T-helper 2 cell treated with Interferon-gamma antibody and Interleukin-4, amounts not matched to agents 5 μg/mL and 100 μg/mL, for 36 hours (primary cell): Measurements from ENCODE around the gene CTNND2.

Experiments used
- DNase-seq: peaks from one replicate; pipeline ENCODE4 v3.0.0; 2021; ENCODE audit warnings: low spot score
- H3K27ac Mint-ChIP-seq: one replicate; pipeline ENCODE4 v1.8.0; 2021; ENCODE audit warnings: mild to moderate bottlenecking, mixed read lengths
- H3K27me3 Mint-ChIP-seq: one replicate; pipeline ENCODE4 v1.8.0; 2021; ENCODE audit warnings: low read depth, mixed read lengths
- H3K36me3 Mint-ChIP-seq: one replicate; pipeline ENCODE4 v1.8.0; 2021; ENCODE audit warnings: low read depth, mixed read lengths
- H3K4me1 Mint-ChIP-seq: one replicate; pipeline ENCODE4 v1.8.0; 2021; ENCODE audit warnings: low read depth, mixed read lengths
- H3K4me3 Mint-ChIP-seq: one replicate; pipeline ENCODE4 v1.8.0; 2022; ENCODE audit warnings: mild to moderate bottlenecking, moderate library complexity, mixed read lengths
- H3K9me3 Mint-ChIP-seq: one replicate; pipeline ENCODE4 v1.8.0; 2021; ENCODE audit warnings: mixed read lengths

Gene CTNND2

DNA sequence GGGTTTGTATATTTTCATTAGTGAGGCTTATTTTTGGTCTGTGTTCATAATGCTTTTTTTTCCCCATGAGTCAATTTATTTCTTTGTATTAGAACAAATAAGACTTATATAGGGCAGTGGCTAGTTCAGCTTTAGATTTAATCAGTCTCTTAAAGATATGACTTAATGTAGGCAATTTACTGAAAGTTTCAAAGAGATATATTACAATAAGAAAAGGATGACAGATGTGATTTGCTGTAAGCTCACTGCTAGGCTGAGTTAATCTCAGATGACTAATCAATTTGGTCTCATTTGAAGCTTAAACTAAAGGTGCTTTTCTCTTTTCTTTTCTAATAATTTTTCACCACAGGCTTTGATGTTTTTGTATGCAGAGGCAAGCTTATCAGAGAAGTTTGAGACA is 851.4 kb downstream of the CTNND2 start:
- H3K9me3 Mint-ChIP-seq = no peaks in the 10 kb centered on the region
- H3K4me3 Mint-ChIP-seq = no peak overlapping the region
- no peaks in the 10 kb centered on the region for H3K4me1 Mint-ChIP-seq
- no peak overlapping the region for H3K27ac Mint-ChIP-seq
- no peaks in the 10 kb centered on the region for H3K36me3 Mint-ChIP-seq
- no peaks in the 10 kb centered on the region for H3K27me3 Mint-ChIP-seq
- DNase-seq = no peak

DNA sequence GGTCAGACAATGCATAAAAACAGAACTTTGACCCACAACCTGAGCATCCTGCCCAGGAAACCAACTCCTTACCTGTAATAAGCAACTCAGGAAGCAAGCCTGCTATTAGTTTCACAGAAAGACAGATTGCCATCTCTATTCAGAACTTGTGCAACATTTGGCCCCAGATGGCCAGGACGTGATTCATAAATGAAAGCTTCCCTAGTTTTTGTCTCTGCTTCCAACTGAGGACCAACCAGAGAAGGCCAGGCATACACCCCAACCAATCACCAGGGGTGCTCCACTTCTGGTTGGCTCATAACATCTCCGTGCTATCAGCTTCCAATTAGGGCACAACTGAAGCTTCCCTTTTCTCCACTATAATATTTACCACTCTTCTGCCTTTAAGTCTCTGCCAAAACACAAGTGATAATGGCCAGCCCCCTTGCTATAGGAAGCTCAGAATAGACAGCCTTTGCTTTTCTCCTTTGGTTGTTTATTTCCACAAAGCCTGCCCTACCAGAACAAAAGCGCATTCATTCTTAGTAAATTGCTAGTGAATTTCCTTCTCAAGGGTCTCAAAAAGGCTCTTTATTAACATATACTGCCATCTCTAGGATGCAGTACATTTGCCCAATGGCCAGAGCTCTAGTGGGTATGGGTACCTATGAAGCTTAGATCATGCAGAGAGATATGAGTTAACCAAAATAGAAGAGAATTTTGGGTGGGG is 853.5 kb downstream of the CTNND2 start:
- Mint-ChIP-seq H3K36me3 (no peaks in the 10 kb centered on the region), H3K4me3 (no peak overlapping the region), H3K9me3 (no peaks in the 10 kb centered on the region), H3K27me3 (no peaks in the 10 kb centered on the region), H3K27ac (no peak overlapping the region), H3K4me1 (no peaks in the 10 kb centered on the region)
- no peak for DNase-seq

DNA sequence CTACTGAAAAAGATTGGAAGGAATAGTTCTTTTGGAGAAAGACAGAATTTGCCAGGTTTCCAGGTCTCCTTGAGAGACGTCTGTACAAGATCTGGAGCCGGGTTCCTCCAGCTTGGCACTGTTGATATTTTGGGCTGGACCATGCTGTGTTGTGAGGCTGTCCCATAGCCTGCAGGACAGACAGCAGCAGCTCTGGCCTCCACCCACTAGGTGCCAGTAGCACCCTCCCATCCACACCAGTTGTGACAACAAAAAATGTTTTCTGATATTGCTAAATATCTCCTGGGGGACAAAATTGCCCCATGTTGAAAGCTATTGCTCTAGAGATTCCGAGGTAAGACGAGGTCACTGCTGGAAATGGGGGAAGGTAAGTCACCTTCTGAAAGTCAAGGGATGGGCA is 855.5 kb downstream of the CTNND2 start:
- H3K36me3 Mint-ChIP-seq = no peaks in the 10 kb centered on the region
- no peaks in the 10 kb centered on the region for H3K4me1 Mint-ChIP-seq

DNA sequence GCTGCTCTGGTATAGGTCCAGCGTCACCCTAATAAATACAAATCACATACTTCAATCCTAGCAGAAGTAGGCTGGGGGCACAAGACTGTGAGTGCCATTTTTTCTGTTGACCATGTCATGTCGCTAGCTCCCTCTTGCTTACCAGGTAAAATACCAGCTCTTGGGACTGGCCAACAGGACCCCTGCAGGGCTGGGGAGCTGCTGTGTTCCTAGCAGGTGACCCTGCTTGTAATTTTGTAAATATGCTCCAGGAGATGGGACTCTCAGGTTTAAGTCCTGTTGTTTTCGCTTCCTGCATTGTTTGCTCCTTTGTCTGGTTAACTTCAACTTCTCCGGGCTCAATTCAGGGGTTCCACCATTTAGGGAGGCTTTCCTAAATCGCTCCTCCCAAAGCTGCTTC is 856.6 kb downstream of the CTNND2 start:
- DNase-seq = no peak
- no peak overlapping the region for H3K27ac Mint-ChIP-seq
- no peak overlapping the region for H3K4me3 Mint-ChIP-seq
- no peaks in the 10 kb centered on the region for H3K36me3 Mint-ChIP-seq
- H3K9me3 Mint-ChIP-seq = no peaks in the 10 kb centered on the region
- no peaks in the 10 kb centered on the region for H3K4me1 Mint-ChIP-seq
- H3K27me3 Mint-ChIP-seq = no peaks in the 10 kb centered on the region

More for the DNA sequence above, 855.5 kb downstream of the CTNND2 start:
- no peak overlapping the region for H3K27ac Mint-ChIP-seq
- no peak overlapping the region for H3K4me3 Mint-ChIP-seq
- DNase-seq = no peak
- H3K9me3 Mint-ChIP-seq = no peaks in the 10 kb centered on the region
- no peaks in the 10 kb centered on the region for H3K27me3 Mint-ChIP-seq

DNA sequence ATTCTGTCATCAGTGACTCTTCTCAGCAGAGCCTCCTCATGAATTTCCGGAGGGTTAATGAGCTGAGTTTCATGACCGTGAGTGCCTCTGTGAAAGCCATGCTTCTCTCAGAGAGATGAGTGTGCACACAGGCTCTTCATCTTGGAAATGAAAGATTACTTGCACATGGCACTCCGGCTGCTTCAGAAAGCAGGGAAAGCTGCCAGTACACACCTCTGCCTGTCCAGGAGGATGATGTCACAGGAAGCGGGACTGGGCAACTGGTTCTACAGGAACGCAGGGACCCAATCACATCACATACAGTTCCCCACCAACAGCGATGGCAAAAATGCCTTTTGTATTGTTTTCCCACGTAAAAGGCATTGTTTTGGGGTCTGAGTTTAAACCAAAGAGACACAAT is 857.2 kb downstream of the CTNND2 start:
- Mint-ChIP-seq H3K4me1 (no peaks in the 10 kb centered on the region), H3K4me3 (no peak overlapping the region), H3K36me3 (no peaks in the 10 kb centered on the region), H3K27me3 (no peaks in the 10 kb centered on the region), H3K27ac (no peak overlapping the region), H3K9me3 (no peaks in the 10 kb centered on the region)
- no peak for DNase-seq

DNA sequence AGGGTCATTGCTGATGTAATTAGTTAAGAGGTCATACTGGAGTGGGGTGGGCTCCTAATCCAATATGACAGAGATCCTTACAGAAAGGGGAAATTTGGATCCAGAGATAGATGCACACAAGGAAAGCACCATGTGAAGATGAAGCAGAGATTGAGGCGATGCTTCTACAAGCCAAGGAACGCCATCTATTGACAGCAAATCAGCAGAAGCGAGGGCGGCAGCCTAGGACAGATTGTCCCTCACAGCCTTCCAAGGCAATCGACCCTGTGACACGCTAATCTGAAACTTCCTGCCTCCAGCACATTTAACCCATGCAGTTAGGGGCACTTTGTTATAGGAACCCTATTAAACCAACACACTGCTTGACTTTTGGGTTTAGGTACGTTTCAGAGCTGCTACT is 858.1 kb downstream of the CTNND2 start:
- Mint-ChIP-seq H3K4me1 (no peaks in the 10 kb centered on the region), H3K27me3 (no peaks in the 10 kb centered on the region), H3K36me3 (no peaks in the 10 kb centered on the region), H3K4me3 (no peak overlapping the region), H3K27ac (no peak overlapping the region), H3K9me3 (no peaks in the 10 kb centered on the region)
- DNase-seq = no peak

DNA sequence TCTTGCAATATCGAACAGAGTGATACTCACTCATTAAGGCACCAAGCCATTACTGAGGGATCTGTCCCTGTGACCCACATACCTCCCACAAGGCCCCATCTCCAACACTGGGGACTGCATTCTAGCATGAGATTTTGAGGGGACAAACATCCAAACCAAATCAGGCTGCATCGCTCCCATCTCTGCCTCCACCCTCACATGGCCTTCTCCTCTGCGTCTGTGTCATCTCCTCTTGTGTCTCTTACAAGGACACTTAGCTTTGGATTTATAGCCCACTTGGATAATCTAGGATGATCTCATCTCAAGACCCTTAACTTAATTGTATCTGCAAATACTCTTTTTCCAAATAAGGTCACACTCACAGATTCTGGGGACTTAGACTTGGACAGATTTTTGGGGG is 858.8 kb downstream of the CTNND2 start:
- no peaks in the 10 kb centered on the region for H3K27me3 Mint-ChIP-seq
- no peaks in the 10 kb centered on the region for H3K36me3 Mint-ChIP-seq
- H3K9me3 Mint-ChIP-seq = no peaks in the 10 kb centered on the region
- no peaks in the 10 kb centered on the region for H3K4me1 Mint-ChIP-seq
- H3K4me3 Mint-ChIP-seq = no peak overlapping the region
- no peak overlapping the region for H3K27ac Mint-ChIP-seq
- no peak for DNase-seq

DNA sequence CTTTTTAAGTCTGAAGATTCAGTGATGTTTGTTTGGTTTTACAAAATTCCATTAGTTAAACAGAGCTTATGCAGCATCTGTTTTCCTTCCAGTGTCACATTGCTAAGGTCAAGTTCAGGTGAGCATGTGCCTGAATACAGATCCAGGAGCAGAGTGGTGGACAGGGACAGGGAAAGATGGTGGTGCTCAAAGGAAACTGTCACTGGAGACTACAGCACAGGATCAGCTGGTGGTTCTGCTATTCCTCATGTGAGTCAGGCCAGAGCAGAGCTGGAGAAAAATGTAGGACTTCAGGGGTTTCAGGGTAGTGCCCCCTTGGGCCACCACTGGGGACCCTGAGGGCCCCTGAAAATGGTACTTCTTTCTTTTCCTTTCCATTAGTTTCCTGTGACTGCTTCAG is 859.7 kb downstream of the CTNND2 start:
- H3K36me3 Mint-ChIP-seq = no peaks in the 10 kb centered on the region
- H3K27ac Mint-ChIP-seq = no peak overlapping the region
- H3K9me3 Mint-ChIP-seq = no peaks in the 10 kb centered on the region
- H3K27me3 Mint-ChIP-seq = no peaks in the 10 kb centered on the region
- no peaks in the 10 kb centered on the region for H3K4me1 Mint-ChIP-seq
- H3K4me3 Mint-ChIP-seq = no peak overlapping the region
- no peak for DNase-seq

DNA sequence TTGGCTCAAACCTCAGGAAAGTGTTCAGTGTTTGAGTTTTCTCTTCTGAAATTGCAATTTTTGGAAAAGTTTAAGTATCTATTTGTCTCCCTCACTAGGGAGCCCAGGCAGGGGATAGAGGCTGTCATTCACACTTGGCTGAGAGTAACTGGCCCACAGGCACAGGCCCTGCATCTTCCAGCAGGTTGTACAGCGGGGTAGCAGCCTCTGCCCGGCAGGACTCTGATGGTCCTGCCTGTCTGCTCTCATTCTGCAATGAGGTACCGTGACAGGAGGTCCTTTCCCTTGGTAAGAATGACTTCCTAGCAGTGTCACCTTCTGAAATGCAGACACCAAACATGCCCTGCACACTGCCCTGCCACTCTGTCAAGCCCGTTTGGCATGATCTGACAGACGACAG is 860.4 kb downstream of the CTNND2 start:
- Mint-ChIP-seq H3K27ac (no peak overlapping the region), H3K9me3 (no peaks in the 10 kb centered on the region), H3K27me3 (no peaks in the 10 kb centered on the region), H3K4me1 (no peaks in the 10 kb centered on the region), H3K36me3 (no peaks in the 10 kb centered on the region), H3K4me3 (no peak overlapping the region)
- no peak for DNase-seq

DNA sequence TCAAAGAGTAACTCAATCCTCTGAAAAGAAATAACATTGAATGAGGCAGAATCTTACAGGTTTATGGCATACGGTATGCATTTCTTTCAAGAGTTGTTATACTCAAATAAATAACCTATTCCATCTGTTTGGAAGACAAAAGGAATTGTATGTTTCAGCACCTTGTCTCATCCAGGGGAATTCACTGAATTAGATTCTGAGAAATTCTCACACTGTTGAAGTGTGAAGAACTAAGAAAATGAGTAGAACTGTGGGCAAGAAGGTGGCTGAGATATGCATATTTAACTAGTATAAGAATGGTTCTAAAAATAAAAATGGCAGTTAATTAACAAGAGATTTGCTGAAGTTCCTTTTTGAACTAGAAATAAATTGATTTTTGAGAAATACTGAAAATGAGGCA is 863.9 kb downstream of the CTNND2 start:
- H3K9me3 Mint-ChIP-seq = no peaks in the 10 kb centered on the region
- no peaks in the 10 kb centered on the region for H3K4me1 Mint-ChIP-seq
- H3K27ac Mint-ChIP-seq = no peak overlapping the region
- H3K4me3 Mint-ChIP-seq = no peak overlapping the region
- no peaks in the 10 kb centered on the region for H3K36me3 Mint-ChIP-seq
- H3K27me3 Mint-ChIP-seq = no peaks in the 10 kb centered on the region
- no peak for DNase-seq

DNA sequence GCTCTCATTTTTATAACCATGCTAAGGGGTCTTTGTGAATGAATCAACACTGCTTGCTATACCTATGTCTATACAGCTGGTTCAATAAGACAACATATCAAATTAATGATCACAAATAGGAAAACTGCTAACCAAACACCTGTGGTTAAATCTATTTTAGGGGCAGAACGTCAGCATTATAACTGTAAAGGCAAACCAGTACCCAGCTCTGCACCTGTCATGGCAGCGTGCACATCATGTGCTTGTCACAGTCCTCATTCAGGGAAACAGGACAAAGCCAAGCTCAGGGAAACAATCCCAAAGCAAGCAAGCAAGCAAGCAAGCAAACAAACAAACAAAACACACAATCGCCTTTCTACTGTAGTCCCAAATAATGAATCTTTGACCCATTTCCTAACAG is 865.5 kb downstream of the CTNND2 start:
- H3K27ac Mint-ChIP-seq = no peak overlapping the region
- no peaks in the 10 kb centered on the region for H3K36me3 Mint-ChIP-seq
- no peak for DNase-seq
- H3K9me3 Mint-ChIP-seq = no peaks in the 10 kb centered on the region
- H3K4me1 Mint-ChIP-seq = no peaks in the 10 kb centered on the region
- no peaks in the 10 kb centered on the region for H3K27me3 Mint-ChIP-seq
- H3K4me3 Mint-ChIP-seq = no peak overlapping the region

DNA sequence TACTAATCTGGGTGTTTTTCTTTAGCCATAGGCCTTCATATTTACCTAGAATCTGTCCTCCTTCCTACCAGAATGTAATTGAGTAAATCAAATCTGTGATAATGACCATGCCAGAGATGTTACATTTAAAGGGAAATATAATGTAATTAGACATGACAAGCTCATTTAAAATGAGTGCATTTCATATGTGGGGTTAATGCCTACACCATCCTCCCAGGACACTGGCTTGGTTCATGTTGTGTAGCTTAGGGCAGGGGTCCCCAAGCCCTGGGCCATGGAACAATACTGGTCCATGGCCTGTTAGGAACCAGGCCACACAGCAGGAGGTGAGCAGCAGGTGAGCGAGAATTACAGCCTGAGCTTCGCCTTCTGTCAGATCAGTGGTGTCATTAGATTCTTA is 866.3 kb downstream of the CTNND2 start:
- Mint-ChIP-seq H3K36me3 (no peaks in the 10 kb centered on the region), H3K27me3 (no peaks in the 10 kb centered on the region), H3K4me1 (no peaks in the 10 kb centered on the region), H3K4me3 (no peak overlapping the region), H3K27ac (no peak overlapping the region), H3K9me3 (no peaks in the 10 kb centered on the region)
- DNase-seq = no peak

DNA sequence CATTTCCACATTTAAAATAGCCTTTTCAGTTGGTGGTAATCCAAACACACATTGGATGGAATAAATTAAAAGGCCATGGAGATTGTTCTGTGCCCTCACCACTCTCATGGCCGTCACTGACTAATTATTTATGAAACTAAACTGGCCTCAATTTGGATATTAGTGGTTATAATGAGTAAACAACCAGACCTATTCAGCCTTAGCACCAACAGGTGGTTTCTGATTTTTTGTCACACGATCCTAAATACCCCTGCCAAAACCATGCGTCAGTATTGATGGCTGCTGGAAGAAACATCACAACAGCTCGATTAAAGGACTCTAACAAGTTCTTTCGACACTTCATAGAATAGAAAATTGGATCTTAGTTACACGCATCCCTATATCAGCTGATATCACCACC is 867.2 kb downstream of the CTNND2 start:
- H3K36me3 Mint-ChIP-seq = no peaks in the 10 kb centered on the region
- no peaks in the 10 kb centered on the region for H3K4me1 Mint-ChIP-seq
- no peak overlapping the region for H3K27ac Mint-ChIP-seq
- DNase-seq = no peak
- no peak overlapping the region for H3K4me3 Mint-ChIP-seq
- H3K9me3 Mint-ChIP-seq = no peaks in the 10 kb centered on the region
- no peaks in the 10 kb centered on the region for H3K27me3 Mint-ChIP-seq

DNA sequence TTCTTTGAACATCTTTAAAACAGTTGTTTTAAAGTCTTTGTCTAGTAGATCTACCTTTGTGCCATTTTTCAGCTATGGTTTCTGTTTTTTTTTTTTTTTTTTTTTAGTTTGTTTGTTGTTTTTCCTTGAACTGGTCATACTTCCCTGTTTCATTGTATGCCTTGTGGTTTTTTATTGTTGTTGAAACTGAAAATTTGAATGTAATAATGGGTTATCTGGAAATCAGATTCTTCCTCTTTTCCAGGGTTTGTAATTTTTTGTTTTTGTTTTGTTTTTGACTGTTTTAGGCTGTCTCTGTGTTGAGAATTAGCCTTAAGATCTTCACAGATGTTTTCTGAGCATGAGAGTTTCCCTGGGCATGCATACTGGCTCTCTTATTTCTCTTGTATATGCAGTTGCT is 873.6 kb downstream of the CTNND2 start:
- H3K36me3 Mint-ChIP-seq = no peaks in the 10 kb centered on the region
- H3K9me3 Mint-ChIP-seq = peaks cover 12% of the 10 kb centered on the region
- no peak for DNase-seq
- H3K27ac Mint-ChIP-seq = no peak overlapping the region
- H3K27me3 Mint-ChIP-seq = no peaks in the 10 kb centered on the region
- no peak overlapping the region for H3K4me3 Mint-ChIP-seq
- H3K4me1 Mint-ChIP-seq = no peaks in the 10 kb centered on the region

DNA sequence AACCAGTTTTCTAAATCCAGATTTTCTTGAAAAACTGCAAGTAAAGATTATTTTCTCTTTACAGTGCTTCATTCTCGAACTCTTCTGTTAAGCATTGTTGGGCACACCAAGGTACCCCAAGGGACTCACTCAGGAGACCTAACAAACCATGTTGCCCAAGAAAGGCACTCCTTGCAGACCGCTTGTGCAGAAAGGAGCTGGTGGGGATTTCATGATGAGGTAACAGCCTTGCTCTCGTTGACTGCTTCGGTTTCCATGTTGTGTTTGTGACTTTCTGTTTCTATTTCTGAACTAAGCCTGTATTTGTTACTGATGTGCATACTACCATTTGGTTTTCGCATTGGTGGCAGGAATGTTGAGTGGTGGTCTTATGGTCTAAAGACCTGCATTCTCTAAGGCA is 876.6 kb downstream of the CTNND2 start:
- no peak overlapping the region for H3K27ac Mint-ChIP-seq
- H3K4me1 Mint-ChIP-seq = no peaks in the 10 kb centered on the region
- peaks cover 12% of the 10 kb centered on the region for H3K9me3 Mint-ChIP-seq
- no peak overlapping the region for H3K4me3 Mint-ChIP-seq
- DNase-seq = no peak
- no peaks in the 10 kb centered on the region for H3K27me3 Mint-ChIP-seq
- H3K36me3 Mint-ChIP-seq = no peaks in the 10 kb centered on the region
